HL-60 (cell line): ENCODE measurements around the gene OSCAR.

ENCODE experiments used
- DNase-seq, 2 experiments: peaks; one replicate each; pipeline ENCODE4 v3.0.0-alpha.2; 2010 to 2020; ENCODE audit warnings: low read depth in 1 of 2, low spot score in 1 of 2
- H3K27ac ChIP-seq: fragments of 250-450 bp; sonication (Bioruptor Pico); replicated peaks from 2 replicates; pipeline ENCODE4 v1.5.1; 2020; ENCODE audit warnings: mild to moderate bottlenecking, moderate library complexity
- H3K27me3 ChIP-seq: fragments of 250-450 bp; sonication (Bioruptor Pico); 2 replicates; pipeline ENCODE4 v1.5.1; 2021; ENCODE audit warnings: mild to moderate bottlenecking, moderate library complexity; ENCODE audit not compliant: insufficient read depth, poor library complexity, severe bottlenecking
- H3K4me3 ChIP-seq: replicated peaks from 2 replicates; pipeline ENCODE4 v1.5.1; 2011; ENCODE audit warnings: mild to moderate bottlenecking, control low read depth, low read length; ENCODE audit not compliant: insufficient read depth
- GABPA ChIP-seq: IDR thresholded peaks from 2 replicates; pipeline ENCODE4 v1.6.1; 2012; ENCODE audit warnings: low read depth
- POLR2AphosphoS5 ChIP-seq: IDR thresholded peaks from 2 replicates; pipeline ENCODE4 v1.6.1; 2012; ENCODE audit warnings: low read depth
- SPI1 ChIP-seq: IDR thresholded peaks from 2 replicates; pipeline ENCODE4 v1.6.1; 2012; ENCODE audit warnings: low read depth, mild to moderate bottlenecking, borderline replicate concordance
- TF ChIP-seq, protein P1 (sequence below): IDR thresholded peaks from 2 replicates; pipeline ENCODE4 v1.6.1; 2012; ENCODE audit warnings: low read depth; ENCODE audit not compliant: insufficient replicate concordance
- TF ChIP-seq, protein P2 (sequence below): IDR thresholded peaks from one replicate; pipeline ENCODE4 v1.5.1; 2011; ENCODE audit warnings: low read length, control low read depth, inconsistent platforms; ENCODE audit not compliant: insufficient read depth

The OSCAR gene

DNA sequence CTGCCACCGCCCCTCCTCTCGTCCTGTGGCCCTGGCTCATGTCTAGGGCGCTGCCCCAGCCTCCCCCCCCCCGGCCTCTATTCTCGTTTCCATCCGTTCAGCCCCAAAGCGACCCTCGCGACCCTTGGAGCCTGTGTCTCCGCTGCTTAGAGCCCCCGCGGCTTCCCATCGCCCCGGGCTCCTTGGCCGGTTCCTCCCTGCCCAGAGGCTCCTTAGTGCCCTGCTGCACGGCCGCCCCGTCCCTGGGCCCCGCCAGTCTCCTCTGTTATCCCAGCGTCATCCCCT, 27.8 kb upstream of the OSCAR start:
- Histone ChIP-seq H3K27ac (no peak overlapping the region), H3K4me3 (no peak overlapping the region), H3K27me3 (no peaks in the 10 kb centered on the region)
- TF ChIP-seq SPI1: no peak
- TF ChIP-seq, protein P1, sequence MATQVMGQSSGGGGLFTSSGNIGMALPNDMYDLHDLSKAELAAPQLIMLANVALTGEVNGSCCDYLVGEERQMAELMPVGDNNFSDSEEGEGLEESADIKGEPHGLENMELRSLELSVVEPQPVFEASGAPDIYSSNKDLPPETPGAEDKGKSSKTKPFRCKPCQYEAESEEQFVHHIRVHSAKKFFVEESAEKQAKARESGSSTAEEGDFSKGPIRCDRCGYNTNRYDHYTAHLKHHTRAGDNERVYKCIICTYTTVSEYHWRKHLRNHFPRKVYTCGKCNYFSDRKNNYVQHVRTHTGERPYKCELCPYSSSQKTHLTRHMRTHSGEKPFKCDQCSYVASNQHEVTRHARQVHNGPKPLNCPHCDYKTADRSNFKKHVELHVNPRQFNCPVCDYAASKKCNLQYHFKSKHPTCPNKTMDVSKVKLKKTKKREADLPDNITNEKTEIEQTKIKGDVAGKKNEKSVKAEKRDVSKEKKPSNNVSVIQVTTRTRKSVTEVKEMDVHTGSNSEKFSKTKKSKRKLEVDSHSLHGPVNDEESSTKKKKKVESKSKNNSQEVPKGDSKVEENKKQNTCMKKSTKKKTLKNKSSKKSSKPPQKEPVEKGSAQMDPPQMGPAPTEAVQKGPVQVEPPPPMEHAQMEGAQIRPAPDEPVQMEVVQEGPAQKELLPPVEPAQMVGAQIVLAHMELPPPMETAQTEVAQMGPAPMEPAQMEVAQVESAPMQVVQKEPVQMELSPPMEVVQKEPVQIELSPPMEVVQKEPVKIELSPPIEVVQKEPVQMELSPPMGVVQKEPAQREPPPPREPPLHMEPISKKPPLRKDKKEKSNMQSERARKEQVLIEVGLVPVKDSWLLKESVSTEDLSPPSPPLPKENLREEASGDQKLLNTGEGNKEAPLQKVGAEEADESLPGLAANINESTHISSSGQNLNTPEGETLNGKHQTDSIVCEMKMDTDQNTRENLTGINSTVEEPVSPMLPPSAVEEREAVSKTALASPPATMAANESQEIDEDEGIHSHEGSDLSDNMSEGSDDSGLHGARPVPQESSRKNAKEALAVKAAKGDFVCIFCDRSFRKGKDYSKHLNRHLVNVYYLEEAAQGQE: no peak
- no peak for TF ChIP-seq GABPA
- TF ChIP-seq, protein P2, sequence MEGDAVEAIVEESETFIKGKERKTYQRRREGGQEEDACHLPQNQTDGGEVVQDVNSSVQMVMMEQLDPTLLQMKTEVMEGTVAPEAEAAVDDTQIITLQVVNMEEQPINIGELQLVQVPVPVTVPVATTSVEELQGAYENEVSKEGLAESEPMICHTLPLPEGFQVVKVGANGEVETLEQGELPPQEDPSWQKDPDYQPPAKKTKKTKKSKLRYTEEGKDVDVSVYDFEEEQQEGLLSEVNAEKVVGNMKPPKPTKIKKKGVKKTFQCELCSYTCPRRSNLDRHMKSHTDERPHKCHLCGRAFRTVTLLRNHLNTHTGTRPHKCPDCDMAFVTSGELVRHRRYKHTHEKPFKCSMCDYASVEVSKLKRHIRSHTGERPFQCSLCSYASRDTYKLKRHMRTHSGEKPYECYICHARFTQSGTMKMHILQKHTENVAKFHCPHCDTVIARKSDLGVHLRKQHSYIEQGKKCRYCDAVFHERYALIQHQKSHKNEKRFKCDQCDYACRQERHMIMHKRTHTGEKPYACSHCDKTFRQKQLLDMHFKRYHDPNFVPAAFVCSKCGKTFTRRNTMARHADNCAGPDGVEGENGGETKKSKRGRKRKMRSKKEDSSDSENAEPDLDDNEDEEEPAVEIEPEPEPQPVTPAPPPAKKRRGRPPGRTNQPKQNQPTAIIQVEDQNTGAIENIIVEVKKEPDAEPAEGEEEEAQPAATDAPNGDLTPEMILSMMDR: no peak
- DNase-seq: no peak

DNA sequence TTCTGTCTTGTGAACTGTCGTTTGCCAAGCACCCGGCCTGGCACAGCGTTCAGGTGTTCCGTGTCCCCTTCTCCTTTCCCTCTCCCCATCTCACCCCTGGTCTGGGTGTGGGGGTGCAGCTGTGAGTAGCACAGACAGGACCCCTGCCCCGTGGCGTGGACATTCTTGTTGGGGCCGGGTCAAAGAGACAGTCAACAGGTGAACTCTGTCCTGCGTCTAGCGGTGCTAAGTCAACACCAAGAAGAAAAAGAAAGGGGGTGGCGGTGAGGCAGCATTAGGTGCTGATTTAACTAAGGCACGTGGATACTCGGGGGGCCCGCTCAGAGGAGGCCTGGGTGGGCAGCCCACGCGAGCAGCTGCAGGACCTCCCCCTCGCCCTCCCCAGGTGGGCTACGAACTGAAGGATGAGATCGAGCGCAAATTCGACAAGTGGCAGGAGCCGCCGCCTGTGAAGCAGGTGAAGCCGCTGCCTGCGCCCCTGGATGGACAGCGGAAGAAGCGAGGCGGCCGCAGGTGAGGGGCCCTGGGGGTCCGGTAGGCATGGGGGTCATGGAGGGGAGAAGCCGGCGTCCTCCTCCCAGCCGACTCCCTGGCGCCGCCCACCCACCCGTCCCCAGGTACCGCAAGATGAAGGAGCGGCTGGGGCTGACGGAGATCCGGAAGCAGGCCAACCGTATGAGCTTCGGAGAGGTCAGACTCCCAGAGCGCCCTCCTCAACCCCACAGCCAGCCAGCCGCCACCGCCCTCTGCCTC, 27.3 kb upstream of the OSCAR start:
- Histone ChIP-seq H3K4me3 (no peak overlapping the region), H3K27ac (no peak overlapping the region), H3K27me3 (no peaks in the 10 kb centered on the region)
- TF ChIP-seq, protein P2: no peak
- no peak for TF ChIP-seq GABPA
- TF ChIP-seq POLR2AphosphoS5: no peak
- TF ChIP-seq, protein P1: no peak
- TF ChIP-seq SPI1: no peak
- DNase-seq: no peak

DNA sequence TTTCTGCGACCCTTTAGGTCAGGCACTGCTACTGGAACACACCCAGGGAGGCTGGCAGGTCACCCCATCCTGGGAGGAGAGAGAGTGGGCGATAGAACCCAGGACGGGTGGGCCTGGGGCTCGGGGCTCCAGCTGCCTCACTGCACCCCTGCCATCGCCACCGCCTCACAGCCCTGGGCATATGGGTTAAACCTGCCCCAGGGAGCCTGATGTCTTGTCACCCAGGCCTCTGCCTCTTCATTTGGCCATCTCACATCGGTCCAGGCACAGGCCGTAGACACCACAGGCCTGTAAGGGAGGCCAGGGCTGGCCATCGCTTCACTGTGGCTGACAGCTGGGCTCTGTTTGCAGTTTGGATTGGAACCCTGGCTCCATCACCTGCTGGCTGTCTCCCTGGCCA, 25.1 kb upstream of the OSCAR start:
- Histone ChIP-seq H3K27ac (no peak overlapping the region), H3K27me3 (no peaks in the 10 kb centered on the region), H3K4me3 (no peak overlapping the region)
- no peak for DNase-seq
- no peak for TF ChIP-seq POLR2AphosphoS5

DNA sequence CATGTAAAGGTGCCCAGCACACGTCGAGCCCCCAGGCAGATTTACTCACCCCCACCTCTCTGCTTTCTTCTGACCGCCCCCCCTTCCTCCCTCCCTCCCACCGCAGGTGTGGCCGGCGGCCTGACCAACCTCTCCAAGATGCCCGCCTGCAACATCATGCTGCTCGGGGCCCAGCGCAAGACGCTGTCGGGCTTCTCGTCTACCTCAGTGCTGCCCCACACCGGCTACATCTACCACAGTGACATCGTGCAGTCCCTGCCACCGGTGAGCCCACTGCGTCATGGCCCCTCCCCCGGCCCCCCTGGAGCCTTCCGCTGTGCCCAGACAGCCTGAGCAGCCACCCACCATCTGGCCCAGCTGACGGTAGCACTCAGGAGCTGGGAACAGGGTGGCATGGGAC, 23.8 kb upstream of the OSCAR start:
- no peak overlapping the region for H3K27ac ChIP-seq
- TF ChIP-seq, protein P2: no peak
- TF ChIP-seq, protein P1: no peak
- no peak for TF ChIP-seq GABPA
- no peak for TF ChIP-seq POLR2AphosphoS5
- TF ChIP-seq SPI1: no peak
- no peak overlapping the region for H3K4me3 ChIP-seq
- H3K27me3 ChIP-seq: no peaks in the 10 kb centered on the region
- DNase-seq: no peak
